ENCODE data around the gene RIBC2. TPM values are rescaled to one million over a fixed set of nuclear protein-coding genes. Genes with fewer than 3 reads are reported as not detected.

Gene RIBC2
- total and polyA plus RNA-seq, 2 of the 13 experiments (the other 11 are each of a cell fraction or from before 2014, with no cell fraction given): 0.55 TPM; not detected in 1

DNA sequence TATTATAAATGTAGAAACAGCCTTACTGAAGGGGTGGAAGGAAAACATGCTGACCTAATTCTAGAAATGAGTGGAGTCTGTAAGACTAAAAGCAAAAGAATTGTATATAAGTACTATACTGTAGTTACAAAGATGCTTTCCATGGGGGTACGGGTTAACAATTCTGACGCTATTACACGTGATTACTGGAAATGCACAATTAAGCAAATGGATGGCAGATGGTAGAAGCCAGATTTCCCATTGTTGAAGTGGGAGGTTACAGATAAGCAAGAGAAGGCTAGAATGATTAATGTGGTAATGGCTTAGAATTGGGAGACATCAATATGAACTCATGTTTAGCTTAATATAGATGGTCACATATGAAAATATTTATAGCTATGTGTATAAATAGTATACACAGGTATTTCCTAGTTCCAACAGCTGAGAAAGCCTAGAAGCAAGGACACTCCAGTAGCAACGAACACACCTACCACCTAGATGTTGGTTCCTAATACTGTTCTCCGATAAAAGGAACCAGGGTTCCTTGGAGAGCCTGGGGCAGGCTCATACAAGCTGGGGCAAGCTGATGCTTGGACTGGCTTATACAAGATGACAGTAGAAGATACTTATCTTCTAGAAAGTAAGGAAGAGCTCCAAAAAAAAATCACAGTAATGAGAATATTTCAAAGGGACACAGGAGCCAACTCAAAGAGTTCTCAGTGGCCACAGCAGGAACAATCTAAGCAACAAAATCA lies 13.6 kb upstream of the RIBC2 start:
- H4K20me1 ChIP-seq (ENCODE audit: insufficient read depth, low read length): no peaks in the 10 kb centered on the region
- ATAC-seq: no peak
- TF ChIP-seq ZNF260 (CRISPR knock-in tag; IDR thresholded peaks at IDR 0.05; ENCODE audit: borderline replicate concordance, low read depth) (no peak), PLRG1 (conservative IDR thresholded peaks at IDR 0.05) (no peak), GZF1 (CRISPR knock-in tag; IDR thresholded peaks at IDR 0.05) (no peak), RBFOX2 (IDR thresholded peaks at IDR 0.05; ENCODE audit: low read depth, low read length) (no peak), ZNF44 (CRISPR knock-in tag; IDR thresholded peaks at IDR 0.05) (no peak), ZFX (CRISPR knock-in tag; IDR thresholded peaks at IDR 0.05; ENCODE audit: low read depth) (no peak), PRPF4 (IDR thresholded peaks at IDR 0.05; ENCODE audit: low read depth, low read length, poor library complexity, severe bottlenecking) (no peak), POGZ (CRISPR knock-in tag; IDR thresholded peaks at IDR 0.05) (no peak), ZNF143 (CRISPR knock-in tag; IDR thresholded peaks at IDR 0.05) (no peak), ZNF598 (CRISPR knock-in tag; IDR thresholded peaks at IDR 0.05; ENCODE audit: borderline replicate concordance) (no peak), ZNF678 (CRISPR knock-in tag; IDR thresholded peaks at IDR 0.05) (no peak)
- H3K36me3 ChIP-seq (replicated peaks in 1 of 2; ENCODE audit: control insufficient read depth in 1 of 2, insufficient read depth in 2 of 2, low read length in 2 of 2): no peaks in the 10 kb centered on the region
- no TSS peak for BruUV-seq (replicated peaks)
- no peak overlapping the region for H3K4me2 ChIP-seq (ENCODE audit: low read depth, low read length)
- POLR2A ChIA-PET: no interaction called here
- WGBS (ENCODE audit: low lambda C conversion rate): 56% methylated on average over 5 of the region's 5 CpGs
- FAIRE-seq: no peak
- DNase-seq (ENCODE audit: low spot score): no peak
- no peak overlapping the region for H3K9ac ChIP-seq (ENCODE audit: insufficient read depth, low read depth, low read length)
- in situ Hi-C loops (cut with HindIII; ENCODE audit: extremely low pct_ligation_motif_present, low pct_unique_long_range_greater_than_20kb): no loop called here
- intact Hi-C loops (cut with micrococcal nuclease; ENCODE audit: unreplicated experiment): loop anchor here (5.0 kb wide), 1 partner anchor 133 kb away; no protein-coding TSS in a partner anchor
- no peaks in the 10 kb centered on the region for H3K79me2 ChIP-seq (ENCODE audit: insufficient read depth, low read length)
- no peak overlapping the region for H3K27ac ChIP-seq (ENCODE audit: extremely low read length, insufficient read depth, low read length)
- no peak overlapping the region for H3K4me3 ChIP-seq (replicated peaks in 1 of 3; ENCODE audit: insufficient read depth in 1 of 3, low read depth in 2 of 3, low read length in 3 of 3)
- H3K4me1 ChIP-seq (ENCODE audit: insufficient read depth, low read length): peaks cover 6% of the 10 kb centered on the region; the same call in 1 of the 2 replicates
- no peak overlapping the region for H2AFZ ChIP-seq (ENCODE audit: low read length)
- CTCF ChIA-PET (ENCODE audit: low intra/inter-chr PET ratio, low total read pairs): no interaction called here
- H3K9me3 ChIP-seq (ENCODE audit: low read length): no peaks in the 10 kb centered on the region
- H3K27me3 ChIP-seq (ENCODE audit: control insufficient read depth in 1 of 2, insufficient read depth in 2 of 2, low read length in 2 of 2): no peaks in the 10 kb centered on the region

Data from HepG2 (cell line).